Measurements from ENCODE around the gene ELP5. TPM values are rescaled to one million over a fixed set of nuclear protein-coding genes. Genes with fewer than 3 reads are reported as not detected.
A peak's percentile ranks its signal among the peaks of the same experiment; 100 is the strongest.

The ELP5 gene
- total RNA-seq, 1 donor: 21.7 TPM

- Histone ChIP-seq H3K27me3 (ENCODE audit: insufficient read depth, low read length) (no peaks in the 10 kb centered on the region), H3K4me1 (ENCODE audit: insufficient read depth, low read length) (peaks cover 38% of the 10 kb centered on the region), H3K27ac (ENCODE audit: low read depth, low read length) (peak overlapping the region; percentile 43), H3K36me3 (ENCODE audit: insufficient read depth, low read length) (peaks cover 40% of the 10 kb centered on the region), H3K9me3 (ENCODE audit: low read depth, low read length) (no peaks in the 10 kb centered on the region), H3K79me2 (ENCODE audit: insufficient read depth, low read length) (peaks cover 88% of the 10 kb centered on the region), H2AFZ (ENCODE audit: low read length) (no peak overlapping the region), H3K4me2 (ENCODE audit: insufficient read depth, low read length) (peak overlapping the region; percentile 39), H3K4me3 (ENCODE audit: insufficient read depth, low read length) (no peak overlapping the region), H4K20me1 (ENCODE audit: insufficient read depth, low read length) (peaks cover 40% of the 10 kb centered on the region)
- TF ChIP-seq CTCF (IDR thresholded peaks at IDR 0.05; ENCODE audit: extremely low read depth, low read depth, low read length): no peak
- peak; percentile 86 for DNase-seq (ENCODE audit: insufficient read length, low spot score, missing footprints)
These were observed 16.0 kb upstream of the ELP5 start for GRCh38 chr17:7235693-7236665.

GRCh38 chr17:7236808-7237207 lies 15.2 kb upstream of the ELP5 start:
- Histone ChIP-seq H3K4me2 (ENCODE audit: insufficient read depth, low read length) (peak overlapping the region; percentile 78), H2AFZ (ENCODE audit: low read length) (no peak overlapping the region), H3K79me2 (ENCODE audit: insufficient read depth, low read length) (peaks cover 88% of the 10 kb centered on the region), H3K36me3 (ENCODE audit: insufficient read depth, low read length) (peaks cover 42% of the 10 kb centered on the region), H3K9me3 (ENCODE audit: low read depth, low read length) (no peaks in the 10 kb centered on the region), H3K27me3 (ENCODE audit: insufficient read depth, low read length) (no peaks in the 10 kb centered on the region), H3K4me1 (ENCODE audit: insufficient read depth, low read length) (peaks cover 44% of the 10 kb centered on the region), H3K27ac (ENCODE audit: low read depth, low read length) (no peak overlapping the region), H3K4me3 (ENCODE audit: insufficient read depth, low read length) (no peak overlapping the region), H4K20me1 (ENCODE audit: insufficient read depth, low read length) (peaks cover 40% of the 10 kb centered on the region)
- no peak for DNase-seq (ENCODE audit: insufficient read length, low spot score, missing footprints)
- no peak for TF ChIP-seq CTCF (IDR thresholded peaks at IDR 0.05; ENCODE audit: extremely low read depth, low read depth, low read length)

- H3K27ac ChIP-seq (ENCODE audit: low read depth, low read length): peak overlapping the region; percentile 17
- H3K4me3 ChIP-seq (ENCODE audit: insufficient read depth, low read length): peak overlapping the region; percentile 96
- no peaks in the 10 kb centered on the region for H3K27me3 ChIP-seq (ENCODE audit: insufficient read depth, low read length)
- H2AFZ ChIP-seq (ENCODE audit: low read length): no peak overlapping the region
- H3K36me3 ChIP-seq (ENCODE audit: insufficient read depth, low read length): peaks cover 42% of the 10 kb centered on the region
- H3K4me2 ChIP-seq (ENCODE audit: insufficient read depth, low read length): peak overlapping the region; percentile 78
- peaks cover 87% of the 10 kb centered on the region for H3K79me2 ChIP-seq (ENCODE audit: insufficient read depth, low read length)
- no peak for TF ChIP-seq CTCF (IDR thresholded peaks at IDR 0.05; ENCODE audit: extremely low read depth, low read depth, low read length)
- no peaks in the 10 kb centered on the region for H3K9me3 ChIP-seq (ENCODE audit: low read depth, low read length)
- peaks cover 44% of the 10 kb centered on the region for H3K4me1 ChIP-seq (ENCODE audit: insufficient read depth, low read length)
- DNase-seq (ENCODE audit: insufficient read length, low spot score, missing footprints): peak; percentile 58
- H4K20me1 ChIP-seq (ENCODE audit: insufficient read depth, low read length): peaks cover 35% of the 10 kb centered on the region
These were observed 14.7 kb upstream of the ELP5 start for GRCh38 chr17:7237266-7237760.

Measured in osteoblast (primary cell).